Lung (tissue), 12 donors: Measurements from ENCODE around the gene UBE3A. TPM values are rescaled to one million over a fixed set of nuclear protein-coding genes. Genes with fewer than 3 reads are reported as not detected.

Experiments used
- ATAC-seq: fragments of 200-7000 bp; cut with Tn5 transposase; one replicate; pipeline ENCODE4 v1.9.1; 2020; ENCODE audit warnings: moderate number of reproducible peaks; ENCODE audit not compliant: insufficient read depth, low FRiP score
- DNase-seq, 3 donors: peaks; one replicate each; pipeline ENCODE4 v3.0.0-alpha.2; 2013 to 2017
- H3K27ac ChIP-seq, 2 donors: one replicate each; pipeline ENCODE4 v1.5.1; 2013; ENCODE audit warnings: mild to moderate bottlenecking in 2 of 2, moderate library complexity in 2 of 2, control low read depth in 1 of 2, inconsistent platforms in 1 of 2, low read depth in 1 of 2, low read length in 1 of 2
- H3K27me3 ChIP-seq, 3 donors: one replicate each; pipeline ENCODE4 v1.5.1; 2013; ENCODE audit warnings: low read length in 2 of 3; ENCODE audit not compliant: control insufficient read depth in 3 of 3, insufficient read depth in 3 of 3
- H3K36me3 ChIP-seq, 4 donors: one replicate each; pipeline ENCODE4 v1.5.1; 2013; ENCODE audit warnings: low read length in 4 of 4, mild to moderate bottlenecking in 1 of 4, moderate library complexity in 1 of 4; ENCODE audit not compliant: control insufficient read depth in 4 of 4, insufficient read depth in 4 of 4
- H3K4me1 ChIP-seq, 5 donors: one replicate each; pipeline ENCODE4 v1.5.1; 2013; ENCODE audit warnings: low read length in 5 of 5, mild to moderate bottlenecking in 2 of 5, moderate library complexity in 1 of 5; ENCODE audit not compliant: control insufficient read depth in 5 of 5, insufficient read depth in 5 of 5
- H3K4me3 ChIP-seq: one replicate; pipeline ENCODE4 v1.5.1; 2013; ENCODE audit warnings: mild to moderate bottlenecking, control low read depth, moderate library complexity
- H3K9ac ChIP-seq, 2 donors: one replicate each; pipeline ENCODE4 v1.5.1; 2013; ENCODE audit warnings: low read length in 2 of 2, control low read depth in 1 of 2; ENCODE audit not compliant: insufficient read depth in 1 of 2
- H3K9me3 ChIP-seq, 4 donors: one replicate each; pipeline ENCODE4 v1.5.1; 2013; ENCODE audit warnings: low read length in 3 of 4, mild to moderate bottlenecking in 1 of 4, moderate library complexity in 1 of 4; ENCODE audit not compliant: control insufficient read depth in 4 of 4, insufficient read depth in 3 of 4
- CTCF ChIP-seq: IDR thresholded peaks from 2 replicates; pipeline ENCODE4 v1.5.1; 2012; ENCODE audit warnings: mild to moderate bottlenecking; ENCODE audit errors: control extremely low read depth, extremely low read depth
- WGBS, 2 donors: extraction: QIAGEN DNeasy Blood & Tissue Kit; methylation state at CpG; one replicate each; pipeline ENCODE4 v1.1.7; 2013; 5-methylcytosine and 5-hydroxymethylcytosine counted together
- polyA plus RNA-seq, 2 donors: library from polyadenylated mRNA; stranded (reverse); fragments of 200-250 nt; gene quantifications; one replicate each; pipeline ENCODE4 v1.2.1, GENCODE V29; 2013
- total RNA-seq, 2 donors: library from RNA; depleted of rRNA in 1 of 2; stranded (reverse); fragments of >200 nt in 1 of 2; gene quantifications; one replicate each; pipeline ENCODE4 v1.2.1, GENCODE V29; 2014 to 2021
- donor health status: control.
- donor health status: control.
- donor health status: Bipolar disorder and iron deficiency.
- donor health status: healthy.
- donor health status: DM: yes; HTN: yes; CAD: no.

The UBE3A gene
- total and polyA plus RNA-seq, 4 donors = 17.3 to 123 (median 59.8) TPM

GRCh38 chr15:25335279-25335678, 103.5 kb downstream of the UBE3A start:
- ATAC-seq (no peak), DNase-seq (no peak)
- H3K4me1 ChIP-seq = peaks cover 0 to 4% (median 0%) of the 10 kb centered on the region in 5 donors
- H3K9ac ChIP-seq = no peak overlapping the region
- H3K27ac ChIP-seq = no peak overlapping the region
- 97 to 98% methylated on average over 4 of the region's 4 CpGs for WGBS, 2 donors
- TF ChIP-seq CTCF = no peak
- H3K4me3 ChIP-seq = no peak overlapping the region
- H3K9me3 ChIP-seq = peaks cover 0 to 8% (median under 1%) of the 10 kb centered on the region in 4 donors
- H3K36me3 ChIP-seq = peaks cover 5 to 28% (median 15%) of the 10 kb centered on the region in 4 donors
- no peaks in the 10 kb centered on the region for H3K27me3 ChIP-seq

- H3K9ac ChIP-seq = no peak overlapping the region
- no peaks in the 10 kb centered on the region for H3K4me1 ChIP-seq
- H3K9me3 ChIP-seq = peaks cover 0 to 8% (median under 1%) of the 10 kb centered on the region in 4 donors
- H3K36me3 ChIP-seq = peaks cover 3 to 12% (median 7%) of the 10 kb centered on the region in 4 donors
- no peaks in the 10 kb centered on the region for H3K27me3 ChIP-seq
- no peak for TF ChIP-seq CTCF
- no peak overlapping the region for H3K27ac ChIP-seq
- DNase-seq (no peak), ATAC-seq (no peak)
- no peak overlapping the region for H3K4me3 ChIP-seq
- 95 to 96% methylated on average over 2 of the region's 2 CpGs for WGBS, 2 donors
Observed at GRCh38 chr15:25333049-25333448, 105.8 kb downstream of the UBE3A start.

GRCh38 chr15:25332306-25332705, 106.5 kb downstream of the UBE3A start:
- DNase-seq (no peak), ATAC-seq (no peak)
- Histone ChIP-seq H3K36me3 (peaks cover 2 to 10% (median 6%) of the 10 kb centered on the region in 4 donors), H3K27ac (no peak overlapping the region), H3K4me1 (no peaks in the 10 kb centered on the region), H3K27me3 (no peaks in the 10 kb centered on the region), H3K4me3 (no peak overlapping the region), H3K9ac (no peak overlapping the region), H3K9me3 (peaks cover 0 to 8% (median under 1%) of the 10 kb centered on the region in 4 donors)
- WGBS, 2 donors = 95 to 99% methylated on average over 2 of the region's 2 CpGs
- TF ChIP-seq CTCF = no peak

- DNase-seq = no peak
- no peak overlapping the region for H3K9ac ChIP-seq
- no peak overlapping the region for H3K27ac ChIP-seq
- 91 to 92% methylated on average over 2 of the region's 2 CpGs for WGBS, 2 donors
- no peak for ATAC-seq
- H3K4me3 ChIP-seq = no peak overlapping the region
- peaks cover 2 to 10% (median 6%) of the 10 kb centered on the region in 4 donors for H3K36me3 ChIP-seq
- H3K9me3 ChIP-seq = peaks cover 0 to 8% (median under 1%) of the 10 kb centered on the region in 4 donors
- no peaks in the 10 kb centered on the region for H3K4me1 ChIP-seq
- H3K27me3 ChIP-seq = no peaks in the 10 kb centered on the region
- no peak for TF ChIP-seq CTCF
Observed at GRCh38 chr15:25331860-25332259, 107.0 kb downstream of the UBE3A start.
